K562 (cell line): ENCODE measurements around the gene EXOG. TPM values are rescaled to one million over a fixed set of nuclear protein-coding genes. Genes with fewer than 3 reads are reported as not detected.

Experiments
- CREB3 ChIP-seq: fragments of 450-650 bp; conservative IDR thresholded peaks from 2 replicates; pipeline ENCODE4 v1.6.1; 2016; ENCODE audit warnings: missing genetic modification characterization, low read depth, mild to moderate bottlenecking, missing compliant biosample characterization, moderate library complexity
- CREB3L1 ChIP-seq: fragments of 450-650 bp; IDR thresholded peaks from 2 replicates; pipeline ENCODE4 v1.6.1; 2014; ENCODE audit warnings: low read depth, mild to moderate bottlenecking, moderate library complexity, borderline replicate concordance
- EHMT2 ChIP-seq: fragments of 450-650 bp; IDR thresholded peaks from 2 replicates; pipeline ENCODE4 v1.6.1; 2018; ENCODE audit warnings: antibody characterized with exemption
- HDAC8 ChIP-seq: fragments of 450-650 bp; IDR thresholded peaks from 2 replicates; pipeline ENCODE4 v1.6.1; 2016; ENCODE audit warnings: mild to moderate bottlenecking, missing genetic modification characterization, moderate library complexity, missing compliant biosample characterization
- L3MBTL2 ChIP-seq: fragments of 450-650 bp; IDR thresholded peaks from 2 replicates; pipeline ENCODE4 v1.6.1; 2016; ENCODE audit warnings: mild to moderate bottlenecking, moderate library complexity
- PHF20 ChIP-seq: fragments of 450-650 bp; IDR thresholded peaks from 2 replicates; pipeline ENCODE4 v1.6.1; 2018; ENCODE audit not compliant: partially characterized antibody
- ZFX ChIP-seq: sonication (generic); formaldehyde crosslinking; IDR thresholded peaks from 2 replicates; pipeline ENCODE4 v1.8.0; 2022; ENCODE audit warnings: mild to moderate bottlenecking, missing genetic modification reagents, moderate library complexity
- ZNF436 ChIP-seq: fragments of 250-450, 450-650 bp; sonication (Bioruptor Pico); formaldehyde crosslinking; IDR thresholded peaks from 2 replicates; pipeline ENCODE4 v1.7.0; 2020; ENCODE audit warnings: mild to moderate bottlenecking
- ZNF512 ChIP-seq: IDR thresholded peaks from 2 replicates; pipeline ENCODE4 v1.6.1; 2016; ENCODE audit warnings: missing genetic modification characterization, missing compliant biosample characterization
- polyA plus RNA-seq, 8 experiments: library from polyadenylated mRNA; depleted of rRNA in 4 of 8; stranded (reverse) in 5 of 8; unstranded in 3 of 8; fragments of >200 nt; fragmentation: Nextera tagmentation in 2 of 8; fragmentation: Illumina TruSeq in 1 of 8; extraction: Ambion mirVana in 2 of 8; extraction: Trizol in 1 of 8; gene quantifications; 2 replicates each; pipeline versions ENCODE4 v1.2.1 to v1.2.3, GENCODE V29; 2011 to 2014; ENCODE audit warnings: inconsistent platforms in 1 of 8, missing spikeins in 1 of 8
- total RNA-seq, 7 experiments: library from RNA; depleted of rRNA in 6 of 7; stranded (reverse); fragments of >200 nt in 6 of 7; fragmentation: Illumina TruSeq in 2 of 7; extraction: Trizol in 2 of 7; gene quantifications; 2 replicates each; pipeline versions ENCODE4 v1.2.1 to v1.2.3, GENCODE V29; 2011 to 2021; ENCODE audit warnings: low replicate concordance in 1 of 7

The EXOG gene
- total and polyA plus RNA-seq, 9 of the 15 experiments (the other 6 are each of a cell fraction or from before 2014, with no cell fraction given), result 10.8 to 21.7 (median 14.8) TPM

GRCh38 chr3:38561746-38562466 is 65.8 kb downstream of the EXOG start (continued):
- TF ChIP-seq CREB3L1 (no peak), EHMT2 (no peak), HDAC8 (no peak), PHF20 (no peak), ZNF436 (no peak), ZFX (CRISPR knock-in tag) (no peak), CREB3 (no peak), ZNF512 (tag) (no peak), L3MBTL2 (no peak)
